Fibroblast of the aortic adventitia (primary cell): Measurements from ENCODE around the gene FAM199X. TPM values are rescaled to one million over a fixed set of nuclear protein-coding genes. Genes with fewer than 3 reads are reported as not detected.

ENCODE experiments used
- DNase-seq: peaks from one replicate; pipeline ENCODE4 v3.0.0-alpha.2; 2010; ENCODE audit warnings: low read depth
- H3K4me3 ChIP-seq: 2 replicates; pipeline ENCODE4 v1.5.1; 2011; ENCODE audit warnings: low read depth, mild to moderate bottlenecking, control low read depth, low read length, moderate library complexity
- CTCF ChIP-seq: IDR thresholded peaks from 2 replicates; pipeline ENCODE4 v1.5.1; 2011; ENCODE audit warnings: mild to moderate bottlenecking, low read length, control low read depth, inconsistent platforms; ENCODE audit not compliant: insufficient read depth
- total RNA-seq: library from RNA; depleted of rRNA; stranded (reverse); fragments of >200 nt; gene quantifications from 2 replicates; pipeline ENCODE4 v1.2.3, GENCODE V29; 2012; ENCODE audit warnings: low replicate concordance

FAM199X gene
- total RNA-seq, 1 donor: 16.7 TPM

GRCh38 chrX:104183685-104184084 lies 17.4 kb downstream of the FAM199X start:
- no peak for TF ChIP-seq CTCF
- H3K4me3 ChIP-seq: no peak overlapping the region
- DNase-seq: no peak

GRCh38 chrX:104187931-104188330 lies 21.7 kb downstream of the FAM199X start:
- no peak for TF ChIP-seq CTCF
- DNase-seq: no peak
- H3K4me3 ChIP-seq: no peak overlapping the region

GRCh38 chrX:104189837-104190236 lies 23.6 kb downstream of the FAM199X start:
- no peak overlapping the region for H3K4me3 ChIP-seq
- DNase-seq: no peak
- TF ChIP-seq CTCF: no peak

GRCh38 chrX:104193485-104193884 lies 27.2 kb downstream of the FAM199X start:
- DNase-seq: no peak
- no peak overlapping the region for H3K4me3 ChIP-seq

GRCh38 chrX:104195013-104195412 lies 28.8 kb downstream of the FAM199X start:
- TF ChIP-seq CTCF: no peak
- H3K4me3 ChIP-seq: no peak overlapping the region
- DNase-seq: no peak

More at GRCh38 chrX:104193485-104193884, 27.2 kb downstream of the FAM199X start:
- TF ChIP-seq CTCF: no peak

- H3K4me3 ChIP-seq: no peak overlapping the region
- TF ChIP-seq CTCF: peak; percentile 88
- peak; percentile 48 for DNase-seq
Measured at GRCh38 chrX:104195489-104196084, 29.3 kb downstream of the FAM199X start.

- TF ChIP-seq CTCF: no peak
Measured at GRCh38 chrX:104205548-104205947, 39.3 kb downstream of the FAM199X start.

More at GRCh38 chrX:104205548-104205947, 39.3 kb downstream of the FAM199X start:
- no peak for DNase-seq
- no peak overlapping the region for H3K4me3 ChIP-seq
